CD4-positive, alpha-beta T cell treated with Interleukin-6 for 4 hours (primary cell): Measurements from ENCODE around the gene TMEM270.
"Not testable (repeated sequence)": the region's sequence is repeated elsewhere in the genome, so short reads cannot be mapped to it uniquely, and the experiment has no call there.

Experiments used
- DNase-seq: peaks from one replicate; pipeline ENCODE4 v3.0.0-alpha.2; 2020; ENCODE audit warnings: mixed read lengths

The TMEM270 gene

DNA sequence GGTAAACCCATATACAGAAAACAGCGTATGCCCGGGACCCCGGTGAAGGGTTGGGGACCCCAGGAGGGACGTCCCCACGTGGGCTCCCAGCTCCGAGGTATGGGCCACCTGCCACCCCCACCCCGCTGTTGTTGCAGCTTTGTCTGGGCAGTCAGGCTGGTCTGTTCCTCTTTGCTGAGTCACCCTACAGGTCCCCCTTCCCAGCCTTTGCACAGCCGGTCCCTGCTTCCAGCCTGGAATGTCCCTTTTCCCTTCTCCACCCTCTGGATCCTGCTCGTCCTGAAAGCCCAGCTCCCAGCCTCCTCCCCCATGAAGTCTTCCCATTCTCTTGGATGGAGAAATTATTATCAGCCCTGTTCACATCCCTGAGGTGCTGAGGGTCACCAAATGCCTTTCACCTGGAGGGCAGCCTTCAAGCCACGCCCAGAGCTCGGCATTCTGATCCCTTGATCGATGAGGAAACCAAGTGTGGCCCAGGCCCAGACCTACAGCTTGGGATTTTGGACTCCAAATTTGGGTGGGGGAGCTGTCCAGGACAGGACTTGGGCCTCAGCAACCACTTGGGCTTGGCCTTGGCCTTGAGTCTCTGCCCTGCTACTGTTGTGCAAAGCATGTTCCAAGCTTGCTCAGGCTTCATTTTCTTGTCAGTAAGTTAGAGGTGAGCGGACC, 27.6 kb upstream of the TMEM270 start:
- no peak for DNase-seq

DNA sequence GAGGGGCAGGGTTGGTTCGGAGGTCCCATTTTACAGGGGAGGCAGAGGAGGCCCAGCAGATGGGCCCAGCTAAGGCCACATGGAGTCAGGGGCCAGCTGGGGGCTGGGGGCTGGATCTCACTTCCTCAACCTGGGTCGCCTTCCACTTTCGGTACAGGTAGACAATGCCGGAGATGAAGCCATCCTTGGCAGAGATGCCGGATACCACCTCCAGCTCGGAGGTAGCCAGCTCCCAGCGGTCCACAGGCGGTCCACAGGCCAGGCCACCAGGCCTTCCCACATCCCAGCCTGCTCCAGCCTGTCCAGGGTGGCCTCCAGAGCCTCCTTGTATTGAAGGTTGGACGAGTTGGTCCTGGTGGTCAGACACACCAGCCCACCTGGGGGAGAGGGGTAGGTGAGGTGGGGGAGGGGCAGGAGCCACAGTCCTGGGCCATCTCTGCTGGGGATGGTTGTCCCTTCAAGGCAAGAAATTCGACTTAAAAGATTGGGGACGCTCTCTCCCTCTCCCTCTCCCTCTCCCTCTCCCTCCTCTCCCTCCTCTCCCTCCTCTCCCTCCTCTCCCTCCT, 26.2 kb upstream of the TMEM270 start:
- DNase-seq: no peak

DNA sequence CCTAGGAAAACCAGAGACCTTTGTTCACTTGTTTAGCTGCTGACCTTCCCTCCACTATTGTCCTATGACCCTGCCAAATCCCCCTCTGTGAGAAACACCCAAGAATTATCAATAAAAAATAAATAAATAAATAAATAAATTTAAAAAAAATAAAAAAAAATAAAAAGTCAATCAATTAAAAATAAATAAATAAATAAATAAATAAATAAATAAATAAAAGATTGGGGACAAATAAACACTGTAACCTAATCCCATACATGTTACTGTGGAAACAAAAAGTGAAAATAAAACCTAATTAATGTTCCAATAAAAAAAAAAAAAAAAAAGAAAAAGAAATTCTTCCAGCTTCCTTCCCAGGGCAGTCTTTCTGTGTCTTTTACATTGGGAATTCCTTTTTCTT, 23.8 kb upstream of the TMEM270 start:
- DNase-seq: not testable (repeated sequence)

DNA sequence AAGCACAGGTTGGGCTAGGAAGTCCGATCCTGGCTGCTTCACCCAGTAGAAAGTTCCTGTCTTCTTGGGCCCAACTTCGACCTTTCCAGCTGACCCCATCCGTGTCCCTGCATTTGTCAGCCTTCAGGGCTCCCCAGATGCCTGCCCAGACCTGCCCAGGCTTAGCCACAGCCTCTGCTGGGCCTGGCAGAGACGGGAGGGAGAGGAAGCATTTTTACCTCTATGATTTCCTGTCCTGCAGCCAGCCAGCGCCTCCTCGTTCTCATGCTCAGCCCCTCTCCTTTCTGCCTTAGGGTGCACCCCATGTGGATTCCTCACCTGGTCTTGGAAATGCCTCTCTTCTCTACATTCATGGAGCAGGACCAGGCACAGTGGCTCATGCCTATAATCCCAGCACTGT, 22.3 kb upstream of the TMEM270 start:
- DNase-seq: no peak

DNA sequence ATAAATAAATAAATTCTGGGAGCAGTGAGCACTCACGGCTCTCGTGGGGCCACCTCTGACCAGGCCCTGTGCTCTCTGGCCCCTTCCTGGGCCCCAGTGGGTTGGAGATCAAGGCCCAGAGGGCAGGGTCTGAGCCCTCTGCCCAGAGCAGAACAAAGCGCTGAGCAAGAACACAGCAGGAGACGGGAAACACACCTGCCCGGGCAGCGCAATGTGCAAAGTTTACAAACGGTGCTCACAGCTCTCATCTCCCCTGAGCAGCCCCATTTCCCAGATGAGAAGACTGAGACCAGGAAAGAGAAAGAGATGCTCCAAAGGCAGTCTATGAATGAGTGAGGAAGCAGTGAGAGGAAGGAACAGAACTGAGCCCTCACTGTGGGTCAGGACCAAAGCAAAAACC, 21.7 kb upstream of the TMEM270 start:
- DNase-seq: no peak

DNA sequence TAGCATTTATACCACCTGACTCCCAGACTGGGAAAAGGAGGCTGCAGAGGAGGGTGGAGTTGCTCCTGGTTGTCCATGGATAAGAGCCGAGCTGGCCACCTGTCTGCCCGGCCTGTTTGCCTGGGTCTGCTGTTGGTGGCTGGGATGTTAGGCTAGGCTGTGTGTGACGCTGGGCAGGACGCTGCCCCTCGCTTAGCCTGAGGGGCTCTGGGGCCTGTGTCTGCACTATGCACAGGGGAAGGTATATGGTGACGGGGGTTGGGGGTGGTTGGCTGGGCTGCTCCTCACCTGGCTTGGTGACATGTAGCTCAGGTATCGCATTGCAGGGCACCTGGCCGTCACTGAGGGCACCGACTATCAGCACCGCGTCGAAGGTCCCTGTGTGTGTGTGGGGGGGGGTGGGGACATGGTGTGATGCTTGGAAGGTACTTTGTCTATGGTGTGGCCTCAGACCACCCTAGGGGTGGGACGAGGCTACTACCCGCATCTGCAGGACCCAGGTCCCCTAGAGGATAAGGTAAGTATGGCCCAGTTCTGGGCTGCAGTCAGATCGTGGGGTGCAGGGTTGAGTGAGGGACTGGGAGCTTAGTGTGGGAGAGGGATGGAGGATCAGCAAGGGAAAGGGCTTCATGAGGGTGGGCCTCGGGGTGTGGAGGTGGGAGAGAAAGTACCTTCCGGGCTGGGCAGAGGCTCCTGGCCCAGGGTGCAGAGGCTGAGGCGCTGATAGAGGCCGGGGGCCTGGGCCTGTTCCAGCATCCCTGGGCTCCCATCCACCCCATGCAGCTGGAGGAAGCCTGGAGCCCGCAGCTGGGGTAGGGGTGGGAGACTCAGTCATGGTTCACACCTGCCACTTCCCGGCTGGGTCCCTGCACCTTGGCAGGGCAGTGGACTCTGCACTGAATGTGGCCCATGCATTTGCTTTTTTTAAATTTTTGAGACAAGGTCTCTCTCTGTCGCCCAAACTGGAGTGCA, 20.9 kb upstream of the TMEM270 start:
- no peak for DNase-seq

DNA sequence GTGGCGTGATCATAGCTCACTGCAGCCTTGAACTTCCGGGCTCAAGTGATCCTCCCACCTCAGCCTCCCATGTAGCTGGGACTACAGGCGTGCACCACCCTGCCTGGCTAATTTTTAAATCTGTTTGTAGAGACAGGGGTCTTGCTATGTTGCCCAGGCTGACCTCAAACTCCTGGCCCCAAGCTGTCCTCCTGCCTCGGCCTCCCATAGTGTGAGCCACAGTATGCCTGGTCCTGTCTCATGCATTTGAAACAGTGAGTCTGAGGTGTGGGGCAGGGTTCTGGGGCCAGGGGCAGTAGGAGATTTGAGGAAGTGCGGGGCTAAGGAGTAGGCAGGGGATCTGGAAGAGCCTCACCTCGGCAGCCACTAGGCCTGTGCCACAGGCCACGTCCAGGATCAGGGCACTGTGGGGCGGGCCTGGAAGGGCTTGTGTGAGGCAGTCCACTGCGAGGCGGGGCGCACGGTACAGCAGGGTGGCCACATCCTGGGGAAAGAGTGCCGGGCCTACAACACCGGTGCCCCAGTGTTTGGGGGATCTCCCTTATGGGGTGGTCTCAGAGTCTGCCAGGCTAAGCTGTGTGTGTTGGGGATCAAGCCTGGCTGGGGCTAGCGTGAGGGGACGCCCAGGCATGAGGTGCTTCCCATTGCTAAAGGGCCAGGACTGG, 20.1 kb upstream of the TMEM270 start:
- no peak for DNase-seq

DNA sequence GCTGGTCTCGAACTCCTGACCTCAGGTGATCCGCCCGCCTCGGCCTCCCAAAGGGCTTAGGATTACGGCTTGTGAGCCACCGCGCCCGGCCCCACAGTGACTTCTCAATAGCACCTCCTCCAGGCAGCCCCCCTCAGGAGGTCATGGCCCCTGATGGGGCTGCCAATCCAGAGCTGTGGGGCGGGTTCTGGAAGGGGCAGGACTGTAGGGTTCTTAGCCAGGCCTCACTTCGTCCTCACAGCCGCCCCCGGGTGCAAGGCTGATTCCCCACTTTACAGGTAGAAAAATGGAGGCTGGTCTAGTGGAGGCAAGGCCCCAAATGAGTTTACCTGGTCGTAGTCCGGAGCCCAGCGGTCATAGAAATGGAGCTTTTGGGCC, 19.3 kb upstream of the TMEM270 start:
- DNase-seq: no peak

DNA sequence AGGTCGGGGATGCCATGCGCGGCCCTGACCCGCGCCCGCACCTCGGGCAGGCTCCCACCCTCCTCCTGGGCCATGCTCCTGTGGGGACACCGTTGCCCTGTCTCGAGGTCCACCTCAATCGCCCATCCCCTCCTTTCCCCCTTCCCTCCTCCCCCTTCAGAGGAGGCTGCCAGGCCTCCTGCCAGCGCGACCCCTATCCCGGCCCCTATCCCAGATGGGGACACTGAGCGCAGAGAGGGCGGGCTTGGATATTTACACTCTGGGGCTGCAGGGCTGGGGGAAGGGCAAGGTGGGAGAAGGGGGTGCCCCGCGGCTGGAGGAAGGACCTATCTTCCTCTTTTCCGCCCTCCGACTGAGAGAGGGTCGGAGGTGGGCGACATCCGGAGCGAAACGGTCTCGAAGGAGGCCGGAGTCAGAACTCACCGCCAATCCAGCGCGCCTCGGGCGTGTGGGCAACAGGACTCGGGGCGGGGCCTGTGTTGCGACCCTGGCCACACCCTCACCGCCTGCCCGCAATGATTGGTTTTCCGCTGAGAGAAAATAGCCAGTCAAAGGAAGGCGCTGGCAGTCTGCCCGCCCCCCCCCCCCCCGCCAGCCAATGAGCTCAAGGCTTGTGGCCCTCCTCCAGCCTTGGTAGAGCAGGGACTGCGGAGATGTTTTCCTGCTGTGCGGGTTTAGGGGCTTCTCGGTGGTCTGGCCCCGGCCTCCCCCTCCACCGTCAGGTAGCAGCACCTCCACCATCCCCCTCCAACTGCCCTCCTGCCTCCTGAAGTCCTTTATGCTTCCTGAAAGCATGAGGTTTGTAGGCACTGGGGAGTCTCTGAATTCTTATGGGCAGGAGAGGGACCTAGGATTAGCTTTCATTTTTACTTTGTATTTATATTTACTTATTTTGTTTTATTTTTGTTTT, 18.6 kb upstream of the TMEM270 start, which contains the start of gene METTL27:
METTL27 (minus strand) TSS at position 450 of the 910 bp plus-strand sequence; CDS start at position 74, 376 bp downstream.
- DNase-seq: peak; percentile 94

DNA sequence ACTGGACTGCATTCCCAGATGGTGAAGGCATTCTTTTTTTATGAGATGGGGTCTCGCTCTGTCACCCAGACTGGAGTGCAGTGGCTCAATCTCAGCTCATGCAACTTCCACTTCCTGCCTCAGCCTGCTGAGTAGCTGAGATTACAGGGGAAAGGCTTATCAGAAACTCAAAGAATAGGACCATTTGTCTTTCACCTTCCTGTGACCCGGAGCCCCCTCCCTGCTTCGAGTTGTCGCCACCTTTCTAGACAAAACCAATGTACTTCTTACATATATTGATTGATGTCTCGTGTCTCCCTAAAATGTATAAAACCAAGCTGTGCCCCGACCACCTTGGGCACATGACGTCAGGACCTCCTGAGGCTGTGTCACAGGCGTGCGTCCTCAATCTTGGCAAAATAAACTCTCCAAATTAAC, 16.8 kb upstream of the TMEM270 start:
- DNase-seq: no peak

DNA sequence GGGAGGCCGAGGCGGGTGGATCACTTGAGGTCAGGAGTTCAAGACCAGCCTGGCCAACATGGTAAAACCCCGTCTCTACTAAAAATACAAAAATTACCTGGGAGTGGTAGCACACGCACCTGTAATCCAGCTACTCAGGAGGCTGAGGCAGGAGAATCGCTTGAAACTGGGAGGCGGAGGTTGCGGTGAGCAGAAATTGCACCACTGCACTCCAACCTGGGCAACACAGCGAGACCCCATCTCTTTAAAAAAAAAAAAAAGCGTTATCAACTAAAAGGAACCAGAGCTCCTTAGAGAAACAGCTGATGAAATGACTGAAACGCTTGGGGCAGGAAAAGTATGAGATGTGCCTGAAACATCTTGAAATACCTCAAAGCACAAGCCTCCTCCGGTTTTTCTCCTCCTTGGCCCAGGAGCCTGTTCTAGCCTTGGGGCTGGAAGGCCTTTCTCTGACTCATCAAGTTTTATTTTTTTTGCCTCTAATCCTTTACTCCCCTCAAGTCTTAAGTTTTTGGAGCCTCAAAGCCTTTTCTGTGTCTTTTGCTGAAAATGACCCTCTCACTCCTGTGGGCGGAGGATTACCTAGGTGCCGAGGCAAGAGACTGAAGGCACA, 16.0 kb upstream of the TMEM270 start:
- DNase-seq: no peak

DNA sequence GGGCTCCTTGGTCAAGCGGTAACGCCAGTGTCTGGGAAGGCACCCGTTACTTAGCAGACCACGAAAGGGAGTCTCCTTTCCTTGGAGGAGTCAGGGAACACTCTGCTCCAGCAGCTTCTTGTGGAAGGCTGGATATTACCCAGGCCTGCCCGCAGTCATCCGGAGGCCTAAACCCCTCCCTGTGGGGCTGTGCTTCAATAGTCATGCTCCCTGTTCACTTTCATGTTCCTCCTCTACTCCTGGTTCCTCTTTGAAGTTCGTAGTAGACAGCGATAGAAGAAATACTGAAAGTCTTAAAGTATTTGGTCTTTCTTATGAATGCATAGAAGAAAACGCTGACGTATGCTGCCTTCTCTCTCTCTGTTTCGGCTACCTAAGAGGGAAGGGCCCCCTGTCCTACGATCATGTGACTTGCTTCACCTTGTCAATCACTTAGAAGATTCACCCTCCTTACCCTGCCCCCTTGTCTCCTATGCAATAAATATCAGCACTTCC, 15.2 kb upstream of the TMEM270 start:
- DNase-seq: not testable (repeated sequence)

DNA sequence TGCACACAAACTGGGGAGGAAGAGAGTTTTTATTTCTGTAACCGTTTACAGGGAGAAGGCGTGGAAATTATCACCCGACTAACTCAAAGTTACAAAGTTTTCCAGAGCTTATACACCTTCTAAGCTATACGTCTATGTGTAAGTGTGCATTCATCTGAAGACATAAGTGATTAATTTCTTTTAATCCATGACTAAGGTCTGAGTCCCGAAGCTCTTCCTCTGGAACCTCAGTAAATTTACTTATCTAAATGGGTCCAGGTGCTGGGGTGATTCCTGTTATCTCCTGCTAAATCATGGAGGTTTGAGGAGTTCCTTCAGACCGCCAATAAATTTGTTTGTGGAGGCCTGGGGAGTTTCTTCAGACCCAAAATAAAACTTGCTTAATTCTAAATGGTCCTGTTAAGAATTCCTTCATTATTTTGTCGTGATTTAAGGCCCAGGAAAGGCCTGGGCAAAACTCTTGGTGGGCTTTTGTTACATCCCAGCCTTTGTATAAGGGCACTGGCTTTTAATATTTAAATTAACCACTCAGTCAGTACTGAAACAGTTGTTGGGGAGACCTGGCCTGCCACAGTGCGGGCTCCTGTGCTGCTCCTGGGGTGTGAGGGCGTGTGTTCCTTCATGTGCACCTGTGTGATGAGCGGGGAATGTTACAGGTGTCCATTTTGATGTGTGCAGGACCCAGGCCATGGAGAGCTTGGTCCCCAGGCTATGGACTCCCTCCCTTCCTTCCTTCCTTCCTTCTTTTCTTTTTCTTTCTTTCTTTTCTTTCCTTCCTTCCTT, 12.8 kb upstream of the TMEM270 start:
- no peak for DNase-seq

DNA sequence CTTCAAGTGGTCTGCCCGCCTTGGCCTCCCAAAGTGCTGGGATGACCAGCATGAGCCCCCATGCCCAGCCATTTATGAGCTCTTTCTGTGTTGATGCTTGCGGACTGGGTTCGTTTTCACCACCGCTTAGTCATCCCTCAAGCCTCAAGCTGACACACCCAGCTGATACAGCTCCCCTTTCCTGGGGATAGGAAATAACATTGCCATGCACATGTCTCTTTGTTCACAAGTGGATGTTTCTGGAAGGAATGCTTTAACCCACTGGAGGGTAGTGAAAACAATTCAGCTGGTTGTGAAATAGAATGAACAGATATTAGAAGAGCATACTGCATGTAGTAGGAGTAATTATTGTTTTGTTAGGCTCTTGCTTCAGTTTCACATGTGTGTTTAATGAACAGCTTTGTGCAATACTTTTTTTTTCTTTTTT, 10.2 kb upstream of the TMEM270 start:
- no peak for DNase-seq

DNA sequence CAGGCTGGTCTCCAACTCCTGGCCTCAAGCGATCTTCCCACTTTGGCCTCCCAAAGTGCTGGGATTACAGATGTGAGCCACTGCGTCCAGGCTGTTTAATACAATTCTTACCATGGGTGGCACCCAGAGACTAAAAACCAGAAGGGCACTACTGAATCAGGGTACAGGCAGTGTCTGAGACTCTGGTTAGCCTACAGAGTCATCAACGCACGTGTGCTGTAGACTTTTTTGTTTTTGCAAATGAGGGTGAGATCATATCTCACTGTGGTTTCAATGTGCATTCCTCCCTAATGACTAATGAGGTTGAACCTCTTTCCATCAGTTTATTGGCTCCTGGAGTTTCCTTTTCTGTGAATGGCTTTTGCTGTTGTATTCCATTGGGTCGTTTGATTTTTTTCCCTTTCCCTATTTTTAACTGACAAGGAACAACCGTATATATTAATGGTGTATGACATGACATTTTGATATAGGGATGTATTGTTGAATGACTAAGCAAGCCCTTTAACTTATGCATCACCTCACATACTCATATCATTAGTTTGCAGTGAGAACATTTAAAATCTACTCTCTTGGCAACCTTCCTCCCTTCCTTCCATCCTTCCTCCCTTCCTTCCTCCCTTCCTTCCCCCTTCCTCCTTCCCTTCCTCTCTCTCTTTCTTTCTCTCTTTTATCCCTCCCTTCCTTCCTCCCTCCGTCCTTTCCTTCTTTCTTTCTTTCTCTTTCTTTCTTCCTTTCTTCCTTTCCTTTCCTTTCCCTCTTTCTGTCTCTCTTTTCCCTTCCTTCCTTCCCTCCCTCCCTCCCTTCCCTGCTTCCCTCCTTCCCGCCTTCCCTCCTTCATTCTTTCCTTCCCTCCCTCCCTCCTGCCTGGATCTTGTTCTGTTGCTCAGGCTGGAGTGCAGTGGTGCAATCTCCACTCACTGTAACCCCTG, 9.3 kb upstream of the TMEM270 start:
- peak; percentile 13 for DNase-seq

DNA sequence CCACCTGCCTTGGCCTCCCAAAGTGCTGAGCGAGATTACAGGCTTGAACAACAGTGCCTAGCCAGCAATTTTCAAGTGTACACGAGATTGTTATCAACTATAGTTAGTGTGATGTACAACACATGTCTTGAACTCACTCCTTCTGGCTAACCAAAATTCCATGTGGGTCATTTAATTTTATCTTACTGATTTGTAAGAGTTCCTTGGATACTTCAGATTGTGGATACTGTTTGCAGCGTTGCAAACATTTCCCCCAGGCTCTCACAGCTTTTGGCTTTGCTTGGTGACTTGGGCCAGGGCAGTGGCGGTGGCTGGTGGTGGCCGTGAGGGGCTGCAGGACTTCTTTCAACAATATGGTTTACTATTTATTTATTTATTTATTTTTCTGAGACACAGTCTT, 8.5 kb upstream of the TMEM270 start:
- DNase-seq: no peak

DNA sequence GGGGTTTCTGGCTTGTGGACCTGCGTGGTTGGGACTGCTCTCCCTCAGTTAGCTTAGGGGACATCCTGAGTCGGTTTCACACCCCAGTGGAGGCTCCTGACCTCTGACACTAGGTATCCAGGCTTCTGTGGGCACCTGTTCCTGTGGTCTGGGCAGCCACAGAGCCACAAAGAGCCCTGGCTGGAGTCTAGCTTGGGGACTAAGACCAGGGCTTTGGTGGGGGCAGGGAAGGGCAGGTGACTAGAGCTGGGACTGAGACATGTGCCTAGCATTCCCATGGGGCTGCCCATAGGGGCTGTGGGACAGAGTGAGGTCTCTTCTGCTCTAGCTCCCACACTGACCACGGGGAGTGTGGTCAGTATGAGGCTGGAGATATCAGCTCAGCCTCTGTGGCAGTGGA, 4.0 kb upstream of the TMEM270 start:
- DNase-seq: no peak

DNA sequence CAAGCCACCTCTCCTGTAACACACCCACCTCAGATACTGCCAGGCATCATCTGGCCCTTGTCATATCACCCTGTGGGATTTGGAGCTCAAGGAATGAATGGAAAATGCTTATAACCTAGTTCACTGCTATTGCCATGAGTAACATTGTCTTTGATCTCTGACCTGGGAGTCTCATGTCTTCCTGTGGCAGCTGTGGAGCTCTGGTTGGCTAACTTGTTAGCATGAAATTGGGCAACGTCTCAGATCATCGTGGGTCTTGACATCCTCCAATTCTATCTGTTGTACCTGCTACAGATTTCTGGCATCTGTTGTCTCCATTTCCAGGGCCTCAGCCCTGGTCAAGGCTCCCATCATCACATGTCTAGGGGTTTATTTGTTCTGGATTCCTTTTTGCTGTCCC, 2.2 kb upstream of the TMEM270 start:
- no peak for DNase-seq

DNA sequence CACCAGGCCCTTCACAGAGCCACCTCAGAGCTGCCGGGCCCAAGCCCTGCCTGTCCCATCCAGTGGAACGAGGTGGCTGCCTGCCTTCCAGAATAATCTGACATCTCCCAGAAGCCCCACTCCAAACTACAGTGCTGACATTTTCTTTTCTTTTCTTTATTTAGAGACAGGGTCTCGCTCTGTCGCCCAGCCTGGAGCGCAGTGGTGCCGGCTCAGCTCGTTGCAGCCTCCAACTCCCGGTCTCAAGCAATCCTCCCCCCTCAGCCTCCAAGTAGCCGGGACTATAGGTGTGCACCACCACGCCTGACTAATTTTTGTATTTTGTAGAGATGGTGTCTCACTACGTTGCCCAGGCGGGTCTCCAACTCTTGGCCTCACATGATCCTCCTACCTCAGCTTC, 346 bp downstream of the TMEM270 start:
- DNase-seq: no peak
